Measurements from ENCODE around the gene INSC.
A peak's percentile ranks its signal among the peaks of the same experiment; 100 is the strongest.

The INSC gene

DNA sequence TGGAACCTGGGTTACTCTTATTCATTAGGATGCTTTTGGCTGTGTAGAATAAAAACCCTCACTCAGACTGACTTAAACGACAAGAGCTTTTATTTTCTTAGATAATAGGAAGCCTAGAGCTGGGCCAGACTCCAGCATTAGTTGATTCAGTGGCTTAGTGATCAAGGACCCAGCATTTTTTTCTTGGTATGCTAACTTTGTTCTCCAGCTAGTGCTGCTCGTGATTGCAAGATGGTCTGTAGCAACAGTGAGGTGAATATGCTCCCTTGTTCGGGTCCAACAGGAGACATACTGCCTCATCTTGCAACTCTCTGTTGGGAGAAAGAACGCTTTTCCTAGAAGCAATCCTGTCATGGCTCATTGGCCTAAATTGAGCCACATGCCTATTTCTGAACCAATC, 33.4 kb downstream of the INSC start:
- DNase-seq: no peak

DNA sequence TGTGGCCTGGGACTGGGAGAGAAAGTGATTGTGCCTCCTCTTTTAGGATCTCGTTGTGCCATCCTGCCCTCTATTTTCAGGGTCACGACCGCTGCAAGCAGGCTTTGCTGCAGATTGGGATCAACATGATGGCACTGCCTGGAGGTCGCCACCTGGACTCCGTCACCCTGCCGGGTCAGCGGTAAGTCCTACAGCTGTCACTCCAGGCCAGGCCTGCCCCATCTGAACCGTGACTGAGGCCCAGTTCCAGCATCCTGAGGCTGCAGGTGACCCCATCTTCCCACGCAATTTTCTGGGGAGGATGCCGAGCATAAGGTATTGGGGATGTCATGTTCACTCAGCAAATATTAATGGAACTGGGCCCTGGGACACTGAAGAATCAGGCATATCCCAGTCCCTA, 34.3 kb downstream of the INSC start:
- no peak for DNase-seq

DNA sequence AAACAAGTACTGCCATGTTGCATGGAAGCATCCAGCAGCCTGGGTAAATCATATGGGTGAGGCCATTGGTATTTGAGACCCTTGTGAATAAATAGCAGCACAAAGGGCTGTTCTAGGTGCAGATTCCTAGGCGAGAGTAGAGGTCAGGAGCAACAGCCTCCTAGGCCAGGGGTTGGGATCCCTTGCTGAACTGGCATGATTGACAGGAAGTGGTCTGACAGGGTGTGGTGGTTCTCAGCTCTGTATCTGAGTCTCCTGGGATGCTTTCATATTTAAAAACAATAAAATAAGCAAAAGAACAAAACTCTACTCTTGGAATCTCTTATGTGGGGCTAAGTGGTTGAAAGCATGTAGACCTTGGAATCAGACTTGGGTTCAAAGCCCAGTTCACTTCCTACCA, 35.8 kb downstream of the INSC start:
- DNase-seq: no peak

DNA sequence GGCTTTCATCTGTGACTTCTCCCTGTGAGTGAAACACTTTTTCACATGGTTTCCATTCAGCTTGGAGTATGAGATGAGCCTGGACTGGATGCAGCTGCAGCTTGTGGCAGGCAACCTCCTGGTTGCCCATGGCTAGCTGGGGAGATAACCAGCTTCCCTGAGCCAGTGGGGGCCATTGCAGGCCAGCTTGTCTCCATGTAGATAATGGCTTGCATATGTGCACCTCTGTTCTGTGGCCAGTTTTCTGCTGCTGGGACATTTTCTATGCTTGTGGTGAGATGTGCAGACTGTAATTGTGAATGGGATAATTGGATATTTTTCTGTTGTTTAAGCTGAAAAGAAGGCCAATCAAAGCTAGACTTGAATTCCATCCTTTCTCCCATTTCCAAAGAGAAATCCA, 38.5 kb downstream of the INSC start:
- DNase-seq: no peak

DNA sequence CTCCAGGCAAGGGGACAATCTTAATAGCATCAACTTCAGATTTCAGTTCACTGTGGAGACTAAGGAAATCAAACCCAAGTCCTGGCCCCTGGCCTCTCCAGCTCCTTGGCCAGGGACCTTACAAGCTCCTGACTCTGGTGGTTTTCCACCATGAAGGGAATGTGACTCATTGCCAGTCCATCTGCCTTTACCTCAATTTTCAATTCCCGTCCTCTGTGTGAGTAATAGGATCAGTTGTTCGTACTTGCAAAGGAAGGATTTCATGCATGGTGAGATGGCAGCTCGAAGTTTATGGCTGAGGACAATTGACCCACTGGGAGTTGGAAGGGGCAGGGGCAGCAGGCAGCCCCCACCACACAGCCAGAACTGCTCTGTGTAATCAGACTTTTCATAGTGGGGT, 42.5 kb downstream of the INSC start:
- DNase-seq: no peak

DNA sequence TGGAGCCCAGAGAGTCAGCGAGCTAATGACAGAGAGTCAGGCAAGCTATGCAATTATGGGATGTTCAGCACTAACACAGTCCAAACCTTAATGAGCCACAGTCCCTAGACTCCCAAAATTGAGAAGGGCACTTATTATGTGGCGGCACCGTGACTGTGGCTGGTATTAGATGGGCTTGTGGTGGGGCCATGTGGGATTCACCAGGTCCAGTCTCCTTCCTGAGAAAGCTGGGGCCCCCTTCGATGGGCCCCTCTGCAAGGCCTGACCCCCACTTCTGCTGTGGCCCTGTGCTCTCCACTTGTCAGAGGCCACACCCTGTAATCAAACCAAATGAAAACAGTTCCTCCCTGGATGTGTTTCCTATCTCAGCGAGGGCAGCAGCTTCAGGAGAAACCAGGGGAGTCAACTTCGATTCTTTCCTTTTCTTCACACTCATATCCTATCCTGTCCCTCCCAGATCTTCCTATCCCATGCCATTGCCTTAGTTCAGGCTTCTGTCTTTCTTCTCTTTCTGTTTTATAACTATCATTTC, 42.9 kb downstream of the INSC start:
- DNase-seq: no peak

DNA sequence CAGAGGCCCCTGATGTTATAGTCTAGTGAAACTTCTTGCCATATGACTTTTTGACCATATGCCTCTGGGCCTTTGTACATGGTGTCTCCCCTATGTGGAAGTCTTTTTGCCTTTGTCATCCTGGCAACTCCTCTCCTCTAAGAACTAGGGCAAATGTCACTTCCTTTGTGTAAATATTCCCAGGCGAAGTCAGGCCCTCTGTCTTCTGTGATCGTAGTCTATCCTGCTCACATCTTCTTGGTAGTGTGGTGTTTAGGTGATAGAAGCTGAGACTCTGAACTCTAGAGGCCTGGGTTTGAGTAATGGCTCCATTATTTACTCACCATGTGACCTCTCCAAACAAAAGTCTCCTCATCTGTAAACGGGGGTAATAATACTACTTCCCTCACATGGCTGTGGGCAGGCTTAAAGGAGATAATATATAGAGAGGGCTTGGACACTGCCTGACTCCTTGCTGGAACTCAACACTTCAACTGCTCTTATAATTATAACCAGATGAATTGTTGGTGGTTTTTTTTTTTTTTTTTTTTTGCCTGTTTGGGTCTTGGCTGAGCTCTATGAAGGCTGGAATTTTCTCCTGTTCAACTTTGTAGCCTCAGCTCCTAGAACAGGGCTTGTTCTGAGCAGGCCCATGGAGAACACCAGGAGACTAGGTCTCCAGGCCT, 43.8 kb downstream of the INSC start:
- DNase-seq: peak in 1 of 2 donors; percentile 4

DNA sequence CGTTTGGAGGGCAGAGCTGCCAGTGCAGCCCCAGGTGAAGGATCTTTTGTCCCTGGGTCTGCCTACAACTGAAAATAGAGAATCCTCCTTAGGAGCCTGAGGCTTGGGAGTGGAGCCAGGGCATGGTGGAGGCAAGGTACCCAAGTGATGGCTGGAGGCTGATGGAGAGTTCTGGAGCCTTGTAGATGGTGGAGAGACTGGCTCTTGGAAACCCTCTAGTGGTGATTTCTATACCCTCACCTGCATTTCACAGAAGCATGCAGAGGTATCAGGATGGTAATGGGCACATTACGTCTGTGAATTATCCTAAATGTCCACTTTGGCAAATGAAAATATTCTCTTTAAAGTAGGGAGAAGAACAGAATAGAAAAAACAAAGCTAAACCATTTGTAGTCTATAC, 44.4 kb downstream of the INSC start:
- DNase-seq: no peak

DNA sequence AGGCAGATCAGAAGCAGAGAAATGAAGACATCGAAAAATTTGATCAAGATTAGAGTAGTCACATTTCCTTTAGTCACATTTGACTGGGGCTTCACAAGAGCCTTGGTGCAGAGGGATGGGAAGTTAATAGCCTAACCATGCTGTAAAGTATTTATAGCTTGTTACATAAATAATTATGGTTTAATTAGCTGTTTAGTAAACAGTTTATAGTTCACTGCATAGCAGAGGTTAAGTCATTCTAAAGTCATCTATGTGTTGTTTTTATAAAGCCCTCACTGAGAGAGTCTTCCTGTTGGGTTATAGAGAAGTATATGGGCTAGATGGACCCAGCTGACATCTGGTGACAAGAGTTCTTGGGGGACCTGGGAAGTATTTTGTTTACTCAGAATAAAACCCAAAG, 47.1 kb downstream of the INSC start:
- no peak for DNase-seq

DNA sequence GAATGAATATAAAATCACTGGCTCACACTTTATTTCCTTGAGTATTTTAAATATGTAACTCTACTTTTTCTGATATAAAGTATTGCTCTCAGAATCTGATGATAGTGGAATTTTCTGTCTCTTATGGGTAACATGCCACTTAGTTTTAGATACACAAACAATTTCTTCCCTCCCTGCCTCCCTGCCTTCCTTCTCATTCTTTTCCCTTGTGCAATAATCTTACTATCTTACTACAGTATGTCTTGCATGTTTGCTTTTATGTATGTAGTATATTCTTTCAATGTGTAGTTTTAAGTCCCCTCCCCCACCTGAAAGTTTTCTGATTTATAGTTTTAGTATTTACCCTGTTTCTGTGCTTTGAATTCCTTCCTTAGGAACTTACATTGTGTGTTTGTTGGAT, 48.4 kb downstream of the INSC start:
- peak in 1 of 2 donors; percentile 21 for DNase-seq

DNA sequence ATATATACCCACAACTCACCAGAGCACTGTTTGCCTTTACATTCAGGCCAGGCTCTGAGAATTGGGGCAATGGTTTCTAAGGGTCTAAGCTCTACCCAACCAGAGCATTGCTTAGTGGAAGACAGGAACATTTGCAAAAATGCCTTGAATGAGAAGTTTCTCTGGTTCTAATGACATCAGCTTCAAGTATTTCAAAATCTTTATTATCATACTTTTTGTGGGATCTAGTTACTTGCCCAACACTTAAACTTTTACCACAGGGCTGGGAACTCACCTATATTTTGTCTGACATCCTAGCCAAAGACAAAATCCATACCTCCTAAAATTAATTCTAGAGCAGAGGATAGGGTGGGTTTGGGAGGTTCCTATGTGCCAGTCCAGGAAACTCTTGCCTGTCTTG, 51.5 kb downstream of the INSC start:
- DNase-seq: no peak

DNA sequence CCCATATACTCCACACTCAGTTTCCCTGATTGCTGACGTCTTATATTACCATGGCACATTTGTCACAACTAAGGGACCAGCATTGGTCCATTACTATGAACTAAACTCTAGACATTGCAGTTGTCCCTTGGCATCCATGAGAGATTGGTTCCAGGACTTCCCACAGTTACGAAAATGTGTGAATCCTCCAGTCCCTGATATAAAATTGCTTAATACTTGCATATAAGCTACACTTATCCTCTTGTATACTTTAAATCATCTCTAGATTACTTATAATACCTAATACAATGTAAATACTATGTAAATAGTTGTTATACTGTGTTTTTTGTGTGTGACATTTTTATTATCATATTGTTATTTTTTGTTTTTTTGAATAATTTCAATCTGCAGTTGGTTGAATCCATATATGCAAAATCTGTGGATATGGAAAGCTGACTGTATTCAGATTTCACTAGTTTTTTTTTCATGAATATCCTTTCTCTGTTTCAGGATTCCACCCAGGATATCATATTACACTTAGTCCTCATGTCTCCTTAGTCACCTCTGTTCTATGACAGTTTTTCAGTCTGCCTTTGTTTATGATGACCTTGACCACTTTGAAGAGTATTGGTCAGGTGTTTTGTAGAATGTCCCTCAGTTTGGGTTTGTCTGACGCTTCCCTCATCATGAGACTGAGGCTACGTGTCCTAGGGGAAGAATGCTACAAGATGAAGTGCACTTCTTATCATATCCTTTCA, 55.3 kb downstream of the INSC start:
- no peak for DNase-seq

DNA sequence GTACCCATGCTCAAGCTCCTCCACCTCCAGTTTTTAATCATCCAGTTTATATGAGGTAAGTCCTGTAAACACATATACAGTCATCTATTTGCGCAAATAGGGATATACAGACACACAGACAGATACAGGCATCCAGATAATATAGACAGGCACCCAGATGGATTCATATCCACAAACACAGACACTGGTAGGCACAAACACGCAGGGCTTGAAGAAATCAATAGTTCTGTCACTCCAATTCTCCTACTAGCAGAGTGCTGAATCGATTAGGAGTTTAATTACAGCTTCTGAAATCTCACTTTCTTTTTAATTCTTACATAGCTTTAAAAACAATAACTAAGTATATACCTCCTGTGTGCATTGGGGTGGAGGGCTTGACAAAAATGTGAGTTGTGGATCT, 56.0 kb downstream of the INSC start:
- DNase-seq: no peak

DNA sequence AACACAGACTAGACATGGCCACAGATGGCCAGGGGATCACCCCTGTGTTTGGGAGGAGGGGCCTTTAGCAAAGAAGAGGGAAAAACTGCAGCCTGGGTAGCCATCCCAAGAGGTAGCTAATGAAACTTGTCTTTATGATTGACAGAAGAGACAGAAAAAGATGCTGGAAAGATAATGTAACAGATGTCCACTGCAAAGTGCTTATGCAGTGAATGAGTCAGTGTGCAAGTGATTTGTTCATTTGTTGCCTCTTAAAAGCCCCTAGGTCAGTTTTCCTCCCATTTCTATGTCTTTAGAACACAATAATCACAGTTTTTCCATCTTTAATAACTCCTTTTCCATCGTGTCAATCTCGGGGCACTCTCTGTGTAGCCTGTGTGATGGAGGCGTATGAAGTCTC, 57.2 kb downstream of the INSC start:
- DNase-seq: no peak

DNA sequence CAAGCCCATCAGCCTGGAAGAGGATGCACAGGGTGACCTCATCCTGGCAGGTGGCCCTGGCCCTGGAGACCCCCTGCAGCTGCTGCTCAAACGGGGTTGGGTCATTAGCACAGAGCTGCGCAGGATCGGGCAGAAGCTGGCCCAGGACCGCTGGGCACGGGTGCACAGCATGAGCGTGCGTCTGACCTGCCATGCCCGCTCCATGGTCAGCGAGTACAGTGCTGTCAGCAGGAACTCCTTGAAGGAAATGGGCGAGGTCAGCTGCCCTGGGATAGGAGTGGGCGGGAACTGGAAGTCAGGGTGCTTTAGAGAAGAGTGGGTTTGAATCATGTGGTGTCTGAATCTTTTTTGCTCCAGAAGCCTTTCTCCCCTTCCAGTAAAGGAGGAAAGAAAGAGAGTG, 61.1 kb downstream of the INSC start:
- DNase-seq: peak; percentile 52 to 77

DNA sequence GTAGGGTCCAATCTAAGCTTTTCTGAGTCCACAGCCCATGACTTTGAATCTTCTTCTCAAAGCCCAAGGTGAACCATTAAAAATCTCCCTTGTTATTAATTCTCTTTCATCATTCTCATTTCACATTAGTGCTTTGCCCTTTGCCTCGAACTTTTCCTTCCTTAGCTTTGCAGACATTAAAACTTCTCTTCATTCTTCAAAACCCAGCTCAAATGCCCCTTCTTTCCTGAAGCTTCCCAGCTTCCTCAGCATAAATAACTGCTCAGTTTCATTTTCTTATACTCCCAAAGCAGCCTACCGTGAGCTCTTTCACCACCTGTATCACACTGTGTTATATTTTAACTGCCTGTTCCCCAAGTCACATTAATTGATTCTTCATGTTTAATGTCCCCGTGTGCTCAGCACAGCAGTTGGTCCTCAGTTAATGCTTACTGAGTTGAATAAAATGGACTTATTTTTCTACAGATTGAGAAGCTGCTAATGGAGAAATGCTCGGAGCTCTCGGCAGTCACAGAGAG, 62.0 kb downstream of the INSC start:
- DNase-seq: no peak

DNA sequence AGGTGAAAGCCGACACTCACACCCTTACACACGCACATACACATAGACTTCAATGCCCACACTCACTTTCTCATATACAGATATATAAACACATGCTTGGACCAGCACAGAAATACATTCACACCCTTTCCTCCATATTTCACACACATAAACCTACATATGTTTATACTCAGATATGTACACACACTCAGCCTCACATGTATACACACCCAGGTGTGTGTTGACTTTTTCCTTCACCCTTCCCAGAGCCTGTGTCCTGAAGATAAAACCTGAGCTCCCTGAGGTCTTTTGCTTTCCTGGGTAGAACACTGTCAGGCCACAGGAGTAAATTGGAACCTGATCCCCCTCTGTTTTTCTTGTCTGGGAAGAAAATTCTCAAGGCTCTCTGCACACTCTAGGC, 62.8 kb downstream of the INSC start:
- DNase-seq: no peak

DNA sequence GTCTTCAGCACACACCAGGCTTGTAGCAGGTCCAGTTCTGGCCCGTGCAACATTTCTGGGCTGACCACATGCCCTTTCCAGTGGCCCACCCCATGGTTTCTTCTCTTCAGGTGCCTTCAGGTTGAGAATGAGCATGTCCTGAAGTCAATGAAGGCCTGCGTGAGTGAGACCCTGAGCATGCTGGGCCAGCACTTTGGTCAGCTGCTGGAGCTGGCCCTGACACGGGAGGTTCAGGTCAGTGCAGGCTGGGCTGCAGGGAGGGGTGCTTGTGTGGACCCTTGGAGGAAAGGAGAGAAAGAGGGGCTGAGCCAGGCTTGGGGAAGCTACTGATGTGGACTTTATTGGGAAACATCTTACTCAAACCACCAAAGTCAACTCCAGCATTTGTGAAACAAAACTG, 63.5 kb downstream of the INSC start:
- DNase-seq: peak in 1 of 2 donors; percentile 4

DNA sequence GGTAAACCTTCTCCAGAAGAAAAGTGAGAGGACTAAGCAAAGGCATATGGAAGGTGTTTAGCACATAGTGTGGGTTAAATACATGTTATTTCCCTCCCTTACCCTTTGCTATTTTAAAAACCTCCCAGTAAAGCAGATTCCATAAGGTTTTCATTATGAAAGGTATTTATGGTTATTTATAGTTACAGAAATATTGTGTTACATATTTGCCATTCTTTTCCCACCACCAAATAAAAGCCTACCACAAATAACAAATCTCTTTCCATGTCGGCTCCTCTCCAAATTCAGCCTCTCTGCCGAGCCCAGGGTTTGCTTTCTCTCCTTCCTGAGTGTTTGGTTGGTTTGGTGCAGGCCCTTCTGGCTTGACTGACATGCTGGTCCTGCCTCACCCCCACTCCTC, 64.4 kb downstream of the INSC start:
- DNase-seq: no peak

DNA sequence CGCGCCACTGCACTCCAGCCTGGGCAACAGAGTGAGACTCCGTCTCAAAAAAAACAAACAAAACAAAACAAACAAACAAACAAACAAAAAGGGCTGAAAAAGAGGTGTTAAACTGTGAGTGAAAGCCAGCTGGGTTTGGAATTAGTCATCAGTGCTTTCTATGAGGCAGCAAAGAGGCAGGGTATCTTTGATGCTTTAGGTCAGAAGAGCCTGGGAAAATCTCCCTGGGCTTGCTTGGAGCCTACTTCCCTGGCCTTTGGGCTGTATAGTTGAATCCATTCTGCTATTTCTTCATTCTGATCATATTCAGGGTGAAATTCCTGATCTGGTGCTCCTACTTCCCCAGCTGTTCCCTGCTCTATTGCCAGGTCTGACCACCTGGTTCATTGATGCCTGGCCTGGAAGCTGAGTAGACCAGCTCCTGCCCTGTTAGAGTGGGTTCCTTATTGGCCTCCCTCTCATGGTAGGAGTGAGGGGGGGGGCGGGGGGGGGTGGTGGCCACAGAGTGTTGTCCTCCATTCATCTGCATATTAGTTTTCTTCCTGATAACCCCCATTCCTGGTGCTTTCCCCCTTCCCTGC, 65.6 kb downstream of the INSC start:
- DNase-seq: no peak

DNA sequence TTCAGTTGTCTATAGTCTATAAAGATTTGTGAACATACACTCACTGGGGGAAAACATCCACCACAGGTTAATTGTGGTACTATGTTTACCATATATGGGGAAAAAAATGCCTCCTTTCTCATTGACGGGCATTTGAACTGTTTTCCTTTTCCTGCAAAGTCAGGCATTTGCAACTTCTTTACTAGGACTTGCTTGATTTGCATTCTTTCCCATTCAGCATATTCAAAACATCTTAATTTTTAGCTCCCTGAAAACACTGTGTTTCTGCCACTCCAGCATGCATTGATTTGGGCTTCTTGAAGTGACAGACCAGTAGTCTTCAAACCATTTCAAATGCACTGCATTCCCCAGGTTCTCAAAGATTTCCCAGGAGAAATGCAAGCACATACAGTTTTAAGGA, 67.6 kb downstream of the INSC start:
- DNase-seq: no peak

DNA sequence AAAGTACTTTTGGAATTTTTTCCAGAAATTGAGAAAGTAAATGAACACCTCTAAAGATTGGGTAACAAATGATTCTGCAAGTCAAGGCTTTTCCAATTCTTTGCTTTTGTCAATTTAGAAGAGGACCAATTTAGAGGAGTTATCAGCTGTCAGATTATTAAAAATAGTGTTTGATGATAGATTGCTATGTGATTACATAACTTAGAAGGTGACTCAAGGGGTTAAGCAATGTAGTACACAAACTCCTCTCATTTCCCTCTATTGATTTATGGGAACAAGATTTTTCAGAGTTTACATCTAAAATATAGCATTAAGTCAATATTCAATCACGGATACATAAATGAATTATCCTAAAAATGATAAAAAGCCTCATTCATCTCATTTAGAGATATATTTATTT, 70.3 kb downstream of the INSC start:
- DNase-seq: no peak

DNA sequence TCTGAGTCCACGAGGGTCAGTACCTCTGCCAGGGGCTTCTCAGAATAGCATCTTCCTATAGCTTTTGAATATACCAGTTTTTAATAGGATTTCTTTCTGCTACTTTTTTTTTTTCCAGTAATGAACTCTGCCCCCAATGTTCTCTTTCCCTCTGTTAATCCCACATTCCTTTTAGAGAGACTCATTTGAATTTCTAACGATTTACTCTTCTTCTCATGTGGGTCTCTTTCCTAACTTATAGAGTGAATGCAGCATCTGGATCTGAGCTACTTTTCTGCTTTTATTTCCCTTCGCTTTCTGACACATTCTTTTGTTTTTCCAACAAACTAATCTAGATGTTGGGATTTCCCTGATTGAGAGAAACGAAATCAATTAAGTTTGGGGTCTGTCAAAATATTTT, 71.4 kb downstream of the INSC start:
- DNase-seq: no peak

DNA sequence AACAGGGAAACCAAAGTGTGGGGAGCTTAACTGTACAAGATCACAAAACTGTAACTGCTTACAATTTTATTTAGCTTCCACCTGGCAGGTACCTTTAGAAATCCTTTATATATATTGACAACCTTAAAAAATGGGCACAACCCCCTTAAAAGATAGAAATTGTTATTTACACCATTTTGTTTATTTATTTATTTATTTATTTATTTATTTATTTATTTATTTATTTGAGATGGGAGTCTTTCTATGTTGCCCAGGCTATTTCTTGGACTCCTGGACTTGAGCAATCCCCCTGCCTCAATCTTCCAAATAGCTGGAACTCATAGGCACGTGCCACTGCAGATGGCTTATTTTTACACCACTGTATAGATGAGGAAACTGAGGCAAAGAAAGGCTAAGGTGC, 74.5 kb downstream of the INSC start:
- no peak for DNase-seq
